Mammary epithelial cell (primary cell): Measurements from ENCODE around the gene PUSL1.

ENCODE experiments used
- CTCF ChIP-seq, 2 donors: IDR thresholded peaks in 1 of 2; conservative IDR thresholded peaks in 1 of 2; 2 replicates each; pipeline ENCODE4 v1.5.1; 2011 to 2012; ENCODE audit warnings: inconsistent platforms in 2 of 2, low read length in 2 of 2, mild to moderate bottlenecking in 2 of 2, control low read depth in 1 of 2, low read depth in 1 of 2; ENCODE audit not compliant: insufficient read depth in 1 of 2; ENCODE audit errors: extremely low read depth in 1 of 2
- EZH2 ChIP-seq: IDR thresholded peaks from 2 replicates; pipeline ENCODE4 v1.6.1; 2012; ENCODE audit warnings: low read length, inconsistent platforms, borderline replicate concordance

- TF ChIP-seq CTCF (conservative IDR thresholded peaks at IDR 0.05 in 1 of 2, IDR thresholded peaks at IDR 0.05 in 1 of 2; ENCODE audit: extremely low read depth in 1 of 2, insufficient read depth in 1 of 2, low read depth in 1 of 2, low read length in 2 of 2) (no peak), EZH2 (no peak)
These were observed 1.6 kb downstream of the PUSL1 start for GRCh38 chr1:1310109-1310385.
